CD4-positive, alpha-beta T cell (primary cell): ENCODE data around the gene NTN1. TPM values are rescaled to one million over a fixed set of nuclear protein-coding genes. Genes with fewer than 3 reads are reported as not detected.
"Not testable (repeated sequence)": the region's sequence is repeated elsewhere in the genome, so short reads cannot be mapped to it uniquely, and the experiment has no call there.

Source experiments
- ATAC-seq: fragments of 200-7000 bp; cut with Tn5 transposase; one replicate; pipeline ENCODE4 v1.10.0; 2022; ENCODE audit warnings: mild to moderate bottlenecking; ENCODE audit not compliant: poor library complexity
- CTCF ChIA-PET: fragments of 350-600 bp; sonication (Branson Sonifier 250); formaldehyde crosslinking; loops from one replicate; lab custom pipeline; 2021; ENCODE audit warnings: antibody characterized with exemption, inconsistent platforms; lab: Charles Lee
- POLR2A ChIA-PET: fragments of 350-600 bp; sonication (Branson Sonifier 250); formaldehyde crosslinking; loops from one replicate; lab custom pipeline; 2021; ENCODE audit warnings: antibody characterized with exemption, inconsistent platforms; lab: Charles Lee
- DNase-seq, 14 experiments: peaks; one replicate each; pipeline ENCODE4 v3.0.0-alpha.2; 2013 to 2020; ENCODE audit warnings: mixed read lengths in 2 of 14
- H3K27ac ChIP-seq, 2 donors: one replicate each; pipeline versions ENCODE4 v1.5.1 to v1.7.0; 2013; ENCODE audit warnings: low read length in 2 of 2, low read depth in 1 of 2, mild to moderate bottlenecking in 1 of 2
- H3K27me3 ChIP-seq, 2 experiments: 1 replicate in 1 of 2; 2 replicates in 1 of 2; pipeline versions ENCODE4 v1.6.1 to v1.7.0; 2013; ENCODE audit warnings: low read length in 2 of 2, control low read depth in 1 of 2, mild to moderate bottlenecking in 1 of 2, moderate library complexity in 1 of 2; ENCODE audit not compliant: insufficient read depth in 2 of 2, control insufficient read depth in 1 of 2
- H3K36me3 ChIP-seq: one replicate; pipeline ENCODE4 v1.6.1; 2013; ENCODE audit warnings: low read length, control low read depth; ENCODE audit not compliant: insufficient read depth
- H3K4me1 ChIP-seq: one replicate; pipeline ENCODE4 v1.6.1; 2013; ENCODE audit warnings: low read length, control low read depth; ENCODE audit not compliant: insufficient read depth
- H3K4me3 ChIP-seq: one replicate; pipeline ENCODE4 v1.5.1; 2013; ENCODE audit warnings: mild to moderate bottlenecking, low read length, moderate library complexity
- H3K9me3 ChIP-seq, 2 experiments: 1 replicate in 1 of 2; 2 replicates in 1 of 2; pipeline versions ENCODE4 v1.6.1 to v1.7.0; 2013; ENCODE audit warnings: low read length in 2 of 2, mild to moderate bottlenecking in 2 of 2, control low read depth in 1 of 2, moderate library complexity in 1 of 2; ENCODE audit not compliant: control insufficient read depth in 1 of 2, insufficient read depth in 1 of 2
- H3K27ac Mint-ChIP-seq: one replicate; pipeline ENCODE4 v1.8.0; 2020; ENCODE audit warnings: mixed read lengths
- H3K27me3 Mint-ChIP-seq: one replicate; pipeline ENCODE4 v1.8.0; 2021; ENCODE audit warnings: mixed read lengths
- H3K36me3 Mint-ChIP-seq: one replicate; pipeline ENCODE4 v1.8.0; 2021; ENCODE audit warnings: low read depth, mixed read lengths
- H3K4me1 Mint-ChIP-seq: one replicate; pipeline ENCODE4 v1.8.0; 2021; ENCODE audit warnings: low read depth, mixed read lengths
- H3K4me3 Mint-ChIP-seq: one replicate; pipeline ENCODE4 v1.8.0; 2020; ENCODE audit warnings: mild to moderate bottlenecking, mixed read lengths
- H3K9me3 Mint-ChIP-seq: one replicate; pipeline ENCODE4 v1.8.0; 2020; ENCODE audit warnings: mixed read lengths
- intact Hi-C, 2 experiments: fragments of 100-400 bp; cut with DNase I in 1 of 2; cut with micrococcal nuclease in 1 of 2; formaldehyde crosslinking; loops; one replicate each; pipeline versions ENCODE4 v1.15.1 to v1.9.0; 2023 to 2025; cut with DNase I, micrococcal nuclease
- total RNA-seq, 174 experiments: library from RNA in 2 of 174; stranded (reverse) in 2 of 174; gene quantifications; one replicate each; pipeline ENCODE4 v1.2.3 and lab custom pipeline; 2021 to 2026
- TF ChIP-seq, protein P1 (sequence below): fragments of 200-600 bp; IDR thresholded peaks from one replicate; pipeline ENCODE4 v1.8.0; 2022; ENCODE audit warnings: antibody characterized with exemption, mild to moderate bottlenecking

The NTN1 gene
- total RNA-seq, 2 experiments from 2014 or later, result 0.08 to 0.14 TPM

DNA sequence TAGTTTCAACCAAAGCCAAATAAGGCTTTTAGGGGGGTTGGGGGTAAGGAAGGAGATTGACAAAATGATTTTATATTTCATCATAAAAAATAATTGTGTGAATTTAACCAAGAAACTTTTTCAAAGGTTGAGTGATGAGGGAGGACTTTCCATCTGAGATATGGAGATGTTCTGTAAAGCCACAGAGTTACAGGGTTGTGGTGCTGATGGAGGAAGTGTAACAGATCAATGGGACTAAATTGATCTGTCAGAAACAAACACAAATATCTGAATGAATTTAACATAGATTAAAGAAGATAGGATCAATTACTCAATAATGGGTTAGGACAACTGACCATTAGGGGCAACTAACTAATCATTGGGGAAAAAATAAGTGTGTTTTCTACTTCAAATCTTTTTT is 41.6 kb upstream of the NTN1 start:
- TF ChIP-seq, protein P1, sequence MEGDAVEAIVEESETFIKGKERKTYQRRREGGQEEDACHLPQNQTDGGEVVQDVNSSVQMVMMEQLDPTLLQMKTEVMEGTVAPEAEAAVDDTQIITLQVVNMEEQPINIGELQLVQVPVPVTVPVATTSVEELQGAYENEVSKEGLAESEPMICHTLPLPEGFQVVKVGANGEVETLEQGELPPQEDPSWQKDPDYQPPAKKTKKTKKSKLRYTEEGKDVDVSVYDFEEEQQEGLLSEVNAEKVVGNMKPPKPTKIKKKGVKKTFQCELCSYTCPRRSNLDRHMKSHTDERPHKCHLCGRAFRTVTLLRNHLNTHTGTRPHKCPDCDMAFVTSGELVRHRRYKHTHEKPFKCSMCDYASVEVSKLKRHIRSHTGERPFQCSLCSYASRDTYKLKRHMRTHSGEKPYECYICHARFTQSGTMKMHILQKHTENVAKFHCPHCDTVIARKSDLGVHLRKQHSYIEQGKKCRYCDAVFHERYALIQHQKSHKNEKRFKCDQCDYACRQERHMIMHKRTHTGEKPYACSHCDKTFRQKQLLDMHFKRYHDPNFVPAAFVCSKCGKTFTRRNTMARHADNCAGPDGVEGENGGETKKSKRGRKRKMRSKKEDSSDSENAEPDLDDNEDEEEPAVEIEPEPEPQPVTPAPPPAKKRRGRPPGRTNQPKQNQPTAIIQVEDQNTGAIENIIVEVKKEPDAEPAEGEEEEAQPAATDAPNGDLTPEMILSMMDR, result no peak
- no peak overlapping the region for H3K4me3 ChIP-seq
- intact Hi-C loops, result no loop called here
- Mint-ChIP-seq H3K27ac (no peak overlapping the region), H3K36me3 (no peaks in the 10 kb centered on the region), H3K4me1 (no peaks in the 10 kb centered on the region), H3K27me3 (no peaks in the 10 kb centered on the region), H3K9me3 (no peaks in the 10 kb centered on the region), H3K4me3 (no peak overlapping the region)
- H3K4me1 ChIP-seq, result no peaks in the 10 kb centered on the region
- POLR2A ChIA-PET, result no interaction called here
- H3K27ac ChIP-seq, result no peak overlapping the region
- H3K9me3 ChIP-seq, result no peaks in the 10 kb centered on the region
- no peak for ATAC-seq
- CTCF ChIA-PET, result no interaction called here
- H3K36me3 ChIP-seq, result no peaks in the 10 kb centered on the region
- no peak for DNase-seq
- H3K27me3 ChIP-seq, result no peaks in the 10 kb centered on the region

DNA sequence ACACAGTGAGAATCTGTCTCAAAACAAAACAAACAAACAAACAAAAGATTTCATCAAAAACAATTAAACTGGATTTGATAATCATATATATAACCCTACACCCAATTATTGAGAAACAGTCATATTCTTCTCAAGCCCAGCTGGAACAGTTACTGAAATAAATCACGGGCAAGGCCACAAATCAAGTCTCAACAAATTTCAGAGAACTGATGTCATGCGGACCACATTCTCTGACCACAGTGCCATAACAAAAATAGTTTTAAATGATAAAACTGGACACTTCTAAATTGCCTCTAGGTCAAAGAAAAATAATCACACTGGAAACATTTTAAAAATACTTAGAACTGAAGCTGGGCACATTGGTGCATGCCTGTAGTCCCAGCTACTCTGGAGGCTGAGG is 39.9 kb upstream of the NTN1 start:
- Mint-ChIP-seq H3K9me3 (peaks cover 4% of the 10 kb centered on the region), H3K4me1 (peaks cover 12% of the 10 kb centered on the region), H3K27me3 (no peaks in the 10 kb centered on the region), H3K27ac (no peak overlapping the region), H3K4me3 (no peak overlapping the region), H3K36me3 (no peaks in the 10 kb centered on the region)
- intact Hi-C loops, result no loop called here
- Histone ChIP-seq H3K27me3 (no peaks in the 10 kb centered on the region), H3K4me1 (peaks cover 7% of the 10 kb centered on the region), H3K36me3 (no peaks in the 10 kb centered on the region), H3K4me3 (no peak overlapping the region), H3K27ac (no peak overlapping the region), H3K9me3 (peaks cover 4 to 8% of the 10 kb centered on the region in 2 experiments)
- CTCF ChIA-PET, result no interaction called here
- ATAC-seq (no peak), DNase-seq (no peak)
- POLR2A ChIA-PET, result no interaction called here
- TF ChIP-seq, protein P1, result no peak

- ChIA-PET POLR2A (interaction anchor here (0.7 kb wide), 1 partner anchor 30 kb away, joined by 3 read pairs; no protein-coding TSS in a partner anchor), CTCF (interaction anchor here (1.2 kb wide), 2 partner anchors 14 to 30 kb away, joined by 3 to 4 read pairs; no protein-coding TSS in a partner anchor)
- H3K36me3 ChIP-seq, H3K36me3 Mint-ChIP-seq, ATAC-seq, H3K27me3 Mint-ChIP-seq, H3K4me1 ChIP-seq, H3K27me3 ChIP-seq, H3K9me3 ChIP-seq, H3K4me3 ChIP-seq, H3K4me3 Mint-ChIP-seq, intact Hi-C loops, H3K9me3 Mint-ChIP-seq, DNase-seq, H3K27ac Mint-ChIP-seq, H3K27ac ChIP-seq: not testable (repeated sequence)
- peaks cover 12% of the 10 kb centered on the region for H3K4me1 Mint-ChIP-seq
These were observed 37.1 kb upstream of the NTN1 start for GRCh38 chr17:8984225-8984624.
